HG03457 (cell line): ENCODE measurements around the gene MYRIP.
"Not testable (repeated sequence)": the region's sequence is repeated elsewhere in the genome, so short reads cannot be mapped to it uniquely, and the experiment has no call there.

Experiments
- ATAC-seq: cut with Tn5 transposase; IDR thresholded peaks from one replicate; pipeline ENCODE4 v1.9.1; 2021; ENCODE audit warnings: moderate number of reproducible peaks; ENCODE audit not compliant: unreplicated experiment

MYRIP gene

DNA sequence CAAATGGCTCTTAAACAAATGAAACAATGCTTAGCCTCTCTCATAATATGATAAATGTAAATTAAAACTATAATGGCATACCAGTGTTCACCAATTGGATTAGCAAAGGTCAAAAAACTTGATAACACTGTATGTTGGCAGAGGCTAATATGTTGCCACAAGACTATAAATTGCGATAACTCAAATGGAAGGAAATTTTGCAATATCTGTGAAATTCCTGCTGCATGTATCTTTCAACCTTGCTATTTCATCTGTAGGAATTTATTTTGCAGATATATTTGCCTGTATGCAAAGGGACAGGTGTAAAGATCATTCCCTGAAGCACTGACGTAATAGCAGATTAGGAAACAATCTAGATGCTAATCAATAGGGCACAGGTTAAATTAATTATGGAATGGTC lies 308.7 kb downstream of the MYRIP start:
- no peak for ATAC-seq

DNA sequence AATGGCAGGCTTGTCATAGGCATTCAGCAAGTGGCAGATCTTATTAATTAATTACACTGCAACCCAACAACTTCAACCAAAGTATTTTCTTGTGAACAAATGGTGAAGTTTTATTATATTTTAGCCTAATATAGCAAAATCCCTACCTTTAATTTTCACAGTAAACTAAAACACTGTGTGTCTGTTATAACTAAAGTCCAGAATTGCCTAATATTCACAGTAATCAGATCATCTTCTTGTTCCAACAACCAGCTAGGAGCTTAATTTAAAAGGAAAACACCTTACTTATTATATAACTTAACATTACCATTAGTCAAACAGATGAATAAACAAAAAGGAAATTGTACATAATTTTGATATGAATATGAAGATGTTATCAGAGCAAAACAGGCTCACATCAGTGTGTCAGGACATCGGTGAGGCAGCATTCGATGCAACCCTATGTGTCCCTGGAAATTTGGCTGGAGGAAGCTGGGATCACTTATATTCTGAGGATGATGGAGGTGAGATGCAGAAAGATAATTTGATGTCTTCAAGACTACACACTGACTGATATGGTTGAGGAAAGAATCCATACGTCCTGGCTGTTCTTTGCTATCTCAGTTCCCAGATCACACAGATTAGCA lies 310.8 kb downstream of the MYRIP start:
- no peak for ATAC-seq

DNA sequence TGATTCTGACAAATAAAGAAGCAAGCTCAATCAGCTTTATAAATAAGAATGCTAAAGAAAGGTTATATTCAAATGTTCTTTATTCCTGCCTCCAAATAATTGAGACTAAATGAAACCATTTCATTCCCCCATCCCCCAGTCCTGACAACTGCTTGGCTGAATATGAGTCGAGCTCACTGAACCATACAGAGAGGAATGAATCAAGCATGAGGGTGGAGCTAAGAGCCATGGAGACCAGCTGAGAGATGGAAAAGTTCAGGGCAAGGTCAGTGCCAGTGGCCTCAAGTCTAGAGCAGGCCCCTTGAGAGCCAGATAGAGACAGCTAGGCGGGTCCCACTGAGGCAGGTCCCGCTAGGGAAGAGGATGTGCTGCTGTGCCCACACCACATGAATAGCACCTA lies 311.4 kb downstream of the MYRIP start:
- no peak for ATAC-seq

DNA sequence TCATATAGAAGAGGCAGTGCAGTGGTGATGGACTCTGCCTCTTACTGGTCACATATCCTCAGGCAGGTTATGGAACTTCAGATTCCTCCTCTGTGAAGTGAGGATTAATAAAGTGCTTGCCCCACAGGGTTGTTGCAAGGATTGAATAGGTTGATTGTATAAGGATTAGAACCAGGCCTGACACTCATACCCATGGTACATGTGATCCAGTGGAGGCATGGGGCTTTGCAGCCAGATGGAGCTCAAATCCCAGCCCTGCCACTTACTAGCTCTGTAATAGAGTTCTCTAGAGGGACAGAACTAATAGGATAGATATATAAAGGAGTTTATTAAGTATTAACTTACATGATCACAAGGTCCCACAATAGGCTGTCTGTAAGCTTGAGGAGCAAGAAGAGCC lies 315.5 kb downstream of the MYRIP start:
- no peak for ATAC-seq

DNA sequence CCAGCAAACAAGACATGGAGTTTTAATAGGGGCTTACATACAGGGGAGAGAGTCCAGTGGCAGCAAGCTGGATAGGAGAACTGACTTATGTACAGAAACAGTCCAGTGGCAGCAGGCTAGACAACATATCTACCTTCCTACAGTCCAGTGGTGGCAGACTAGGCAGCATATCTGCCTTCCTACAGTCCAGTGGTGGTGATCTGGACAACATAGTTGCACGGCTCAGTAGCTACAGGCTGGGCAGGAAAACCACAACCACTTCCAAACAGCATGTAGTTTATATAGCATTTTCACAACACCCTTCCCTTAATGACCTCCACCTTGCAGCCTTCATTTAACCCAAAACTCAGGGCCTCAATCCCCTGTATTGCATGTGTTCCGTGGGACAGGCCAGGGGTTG lies 318.8 kb downstream of the MYRIP start:
- ATAC-seq, result no peak

DNA sequence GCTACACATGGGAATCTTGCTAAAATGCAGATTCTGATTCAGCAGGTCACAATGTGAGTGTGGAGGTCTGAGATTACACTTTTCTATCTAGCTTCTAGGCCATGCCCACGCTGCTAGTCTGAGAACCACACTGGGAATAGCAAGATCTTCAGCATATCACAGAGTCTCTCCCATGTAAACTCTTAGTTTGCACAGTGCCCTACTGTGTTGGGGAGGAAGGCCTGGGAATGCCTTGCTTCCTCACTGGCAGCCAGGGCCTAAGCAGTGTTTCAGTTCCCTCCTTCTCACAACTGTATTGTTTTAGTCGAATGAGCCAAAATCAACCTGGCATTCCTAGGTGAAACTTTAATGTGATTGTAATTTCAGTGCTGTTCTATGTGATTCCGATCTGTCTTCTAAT lies 320.1 kb downstream of the MYRIP start:
- ATAC-seq, result no peak

DNA sequence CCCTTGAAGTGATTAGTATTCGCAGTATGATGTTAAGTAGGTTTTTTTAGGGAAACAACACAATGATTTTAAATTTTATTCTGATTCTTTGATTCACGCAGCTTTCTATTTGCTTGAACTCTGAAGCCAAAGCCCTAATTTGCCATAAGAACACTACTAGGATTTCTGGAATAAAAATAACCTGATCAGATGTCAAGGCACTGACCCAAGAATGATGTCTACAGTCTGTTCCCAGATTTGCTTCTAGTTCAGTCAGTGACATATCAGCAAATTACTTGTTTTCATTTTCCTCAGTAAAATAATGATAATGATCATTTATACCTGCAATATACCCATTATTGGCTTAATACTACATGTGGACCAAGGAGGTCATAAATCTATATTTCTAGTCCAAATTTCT lies 320.6 kb downstream of the MYRIP start:
- ATAC-seq, result no peak

DNA sequence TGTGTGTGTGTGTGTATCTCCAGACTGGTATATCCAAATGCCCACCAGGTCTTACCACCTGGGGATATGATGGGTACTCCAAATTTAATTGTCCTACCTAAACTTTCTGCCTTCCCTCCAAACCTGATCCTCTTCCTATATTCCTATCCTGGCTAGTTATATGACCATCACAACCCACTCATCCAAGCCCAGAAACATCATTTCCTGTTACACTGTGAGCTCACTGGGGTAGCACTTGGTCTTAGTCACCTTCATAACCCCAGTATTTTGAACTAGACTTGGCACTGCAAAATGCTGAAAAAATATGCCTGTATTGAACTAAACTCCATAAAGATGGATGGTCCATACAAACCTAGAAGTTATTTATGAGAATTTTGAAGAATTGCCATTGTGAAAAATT lies 321.3 kb downstream of the MYRIP start:
- no peak for ATAC-seq

DNA sequence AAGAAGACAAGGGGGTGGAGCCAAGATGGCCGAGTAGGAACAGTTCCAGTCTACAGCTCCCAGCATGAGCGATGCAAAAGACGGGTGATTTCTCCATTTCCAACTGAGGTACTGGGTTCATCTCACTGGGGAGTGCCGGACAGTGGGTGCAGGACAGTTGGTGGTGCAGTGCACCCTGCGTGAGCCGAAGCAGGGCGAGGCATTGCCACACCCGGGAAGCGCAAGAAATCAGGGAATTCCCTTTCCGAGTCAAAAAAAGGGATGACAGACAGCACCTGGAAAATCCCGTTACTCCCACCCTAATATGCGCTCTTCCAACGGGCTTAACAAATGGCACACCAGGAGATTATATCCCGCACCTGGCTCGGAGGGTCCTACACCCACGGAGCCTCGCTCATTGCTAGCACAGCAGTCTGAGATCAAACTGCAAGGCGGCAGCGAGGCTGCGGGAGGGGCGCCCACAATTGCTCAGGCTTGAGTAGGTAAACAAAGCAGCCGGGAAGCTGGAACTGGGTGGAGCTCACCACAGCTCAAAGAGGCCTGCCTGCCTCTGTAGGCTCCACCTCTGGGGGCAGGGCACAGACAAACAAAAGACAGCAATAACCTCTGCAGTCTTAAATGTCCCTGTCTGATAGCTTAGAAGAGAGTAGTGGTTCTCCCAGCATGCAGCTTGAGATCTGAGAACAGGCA lies 324.6 kb downstream of the MYRIP start:
- ATAC-seq, result not testable (repeated sequence)

DNA sequence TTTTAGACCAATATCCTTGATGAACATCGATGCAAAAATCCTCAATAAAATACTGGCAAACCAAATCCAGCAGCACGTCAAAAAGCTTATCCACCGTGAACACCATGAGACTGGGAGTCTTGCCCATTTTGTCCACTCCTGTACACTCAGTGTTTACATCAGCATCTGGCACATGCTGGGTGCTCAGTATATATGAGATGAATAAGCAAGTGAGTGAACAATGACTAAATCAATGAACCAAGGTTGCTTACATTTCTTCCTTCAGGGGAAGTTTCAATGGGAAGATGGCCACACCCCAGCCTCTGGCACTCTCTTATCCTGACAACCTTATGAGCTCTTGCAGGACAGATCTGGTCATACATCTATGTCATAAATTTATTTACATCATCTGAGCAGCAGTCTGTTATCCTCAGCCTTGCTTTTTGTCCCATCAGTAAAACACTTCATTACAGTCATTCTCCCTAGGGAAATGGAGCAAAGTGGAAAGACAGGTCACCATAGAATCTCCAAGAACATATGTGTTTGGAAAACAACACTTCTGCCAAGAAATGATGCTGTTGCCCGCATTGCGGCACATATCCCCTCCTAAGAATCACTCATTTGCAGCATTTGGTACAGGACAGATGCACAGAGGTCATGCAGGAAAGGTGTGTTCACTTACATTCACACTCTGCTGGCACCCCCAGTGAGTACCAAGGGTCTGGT lies 328.3 kb downstream of the MYRIP start:
- ATAC-seq, result no peak

DNA sequence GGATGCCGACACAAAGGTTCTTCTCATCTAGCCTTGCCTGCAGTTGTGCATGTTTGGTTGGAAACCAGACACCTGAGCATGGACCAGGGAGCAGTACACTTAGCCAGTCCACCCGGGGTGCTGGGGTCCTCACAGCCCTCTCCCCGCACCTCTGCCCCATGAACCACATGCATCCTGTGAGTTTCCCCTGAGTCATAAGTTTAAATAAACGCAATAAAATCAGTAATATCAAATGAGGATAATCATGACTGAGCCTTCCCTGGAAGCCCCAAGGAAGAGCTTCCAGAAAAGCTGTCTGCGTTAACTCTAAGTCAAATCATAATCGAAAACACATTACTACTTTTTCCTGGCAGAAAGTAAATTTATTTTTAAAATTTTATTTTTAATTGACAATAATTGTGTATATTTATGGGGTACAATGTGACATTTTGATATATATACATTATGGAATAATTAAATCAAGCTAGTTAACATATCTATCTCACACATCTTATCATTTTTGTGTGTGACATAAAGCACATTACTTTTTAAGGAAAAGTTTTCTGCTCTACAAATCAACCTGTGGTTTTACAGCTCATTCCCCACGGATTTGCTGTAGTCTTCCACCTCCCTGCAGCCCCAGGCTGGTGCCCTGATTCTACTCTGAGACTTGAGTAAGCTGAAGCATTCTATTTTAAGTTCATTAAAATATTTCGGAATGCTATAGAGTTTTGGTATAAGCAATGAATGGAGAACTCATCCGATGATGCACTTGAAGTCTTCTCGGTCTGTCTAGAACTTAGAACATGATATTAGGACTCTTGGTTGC lies 334.1 kb downstream of the MYRIP start:
- ATAC-seq, result no peak

DNA sequence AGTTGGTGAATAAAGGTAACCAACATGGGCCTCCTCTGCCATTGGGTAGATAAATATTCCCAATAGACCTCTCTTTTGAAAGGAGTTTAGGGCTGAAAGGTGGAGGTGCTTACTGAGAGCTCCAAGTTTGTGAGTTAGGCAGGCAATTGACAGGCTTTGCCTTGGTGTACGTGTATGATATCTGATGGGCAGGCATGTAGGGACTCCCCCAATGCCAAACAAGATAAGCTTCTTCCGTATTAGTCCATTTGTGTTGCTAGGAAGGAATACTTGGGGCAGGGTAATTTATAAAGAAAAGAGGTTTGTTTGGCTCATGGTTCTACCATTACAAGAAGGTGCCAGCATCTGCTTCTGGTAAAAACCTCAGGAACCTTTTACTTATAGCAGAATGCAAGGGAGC lies 339.4 kb downstream of the MYRIP start:
- no peak for ATAC-seq

DNA sequence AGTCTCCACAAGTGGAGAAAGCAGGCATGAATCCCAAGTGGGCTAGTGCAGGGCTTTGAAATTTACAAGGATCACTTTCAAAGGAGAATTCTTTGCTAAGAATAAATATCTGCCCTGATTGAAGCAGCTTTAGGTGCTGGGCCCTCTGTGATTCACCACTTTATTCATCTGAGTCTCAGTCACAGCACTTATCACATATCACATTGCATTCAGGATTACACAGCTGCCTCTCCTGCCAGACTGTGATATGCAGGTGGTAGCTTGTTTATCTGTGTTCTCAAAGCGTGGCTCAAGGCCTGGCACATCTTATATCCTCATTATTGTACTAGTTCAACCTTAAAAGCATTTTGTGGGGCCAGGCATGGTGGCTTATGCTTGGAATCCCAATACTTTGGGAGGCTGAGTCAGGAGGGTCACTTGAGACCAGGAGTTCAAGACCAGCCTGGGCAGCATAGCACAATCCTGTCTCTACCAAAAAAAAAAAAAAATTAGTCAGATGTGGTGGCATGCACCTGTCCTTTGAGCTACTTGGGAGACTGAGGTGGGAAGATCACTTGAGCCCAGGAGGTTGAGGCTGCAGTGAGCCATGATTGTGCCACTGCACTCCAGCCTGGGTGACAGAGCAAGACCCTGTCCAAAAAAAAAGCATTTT lies 343.2 kb downstream of the MYRIP start:
- no peak for ATAC-seq

DNA sequence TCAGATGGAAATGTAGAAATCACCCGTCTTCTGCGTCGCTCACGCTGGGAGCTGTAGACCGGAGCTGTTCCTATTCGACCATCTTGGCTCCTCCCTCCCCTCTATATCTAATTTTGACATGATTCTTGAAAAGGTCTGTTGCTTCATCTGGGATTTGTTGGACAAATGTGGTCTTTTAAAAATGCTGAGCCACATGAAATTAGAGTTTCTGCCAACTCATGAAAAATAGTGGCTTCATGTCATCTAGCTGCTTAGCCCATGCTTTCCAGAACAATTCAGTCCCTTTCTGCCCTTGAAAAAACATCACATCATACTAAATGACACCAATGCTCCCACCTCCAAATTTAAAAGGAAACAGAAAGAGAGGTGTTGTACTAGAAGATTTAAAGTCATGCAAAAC lies 351.5 kb downstream of the MYRIP start:
- ATAC-seq, result no peak

DNA sequence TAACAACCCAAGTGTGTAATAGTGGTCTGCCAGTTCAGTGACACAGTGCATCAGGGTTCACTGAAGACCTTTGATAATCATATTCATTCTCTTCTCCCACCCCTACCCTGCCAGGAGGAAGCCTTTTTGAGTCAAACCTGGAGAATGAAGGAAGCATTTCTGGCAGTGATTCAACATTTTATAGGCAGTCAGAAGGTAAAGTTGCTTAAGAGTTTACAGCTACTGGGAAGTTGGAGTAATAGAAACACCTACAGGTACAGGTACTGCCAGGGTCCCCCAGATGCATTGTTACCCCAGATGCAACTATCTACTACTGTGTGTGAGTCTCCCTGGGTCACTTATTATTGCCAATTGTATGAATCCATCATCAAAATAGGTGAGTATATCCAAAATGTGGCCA lies 353.2 kb downstream of the MYRIP start:
- no peak for ATAC-seq

DNA sequence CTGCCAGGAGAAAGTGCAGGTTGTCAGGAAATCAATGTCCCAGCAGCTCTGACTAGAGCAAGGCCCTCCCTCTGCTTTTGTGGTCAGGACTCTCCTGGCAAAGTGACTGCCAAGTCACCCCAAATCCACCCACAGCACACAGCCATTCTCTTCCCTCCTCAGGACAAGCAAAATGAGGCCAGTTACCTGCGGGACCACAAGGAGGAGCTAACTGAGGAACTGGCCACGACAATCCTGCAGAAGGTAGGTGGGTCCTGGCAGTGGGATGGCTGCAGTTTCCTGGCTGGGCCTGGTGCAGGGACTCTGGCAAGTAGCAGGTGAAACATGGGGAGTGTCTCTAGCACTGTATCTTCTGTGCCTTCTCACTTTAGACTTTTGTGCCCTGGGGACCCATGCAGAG lies 357.6 kb downstream of the MYRIP start:
- ATAC-seq, result no peak

DNA sequence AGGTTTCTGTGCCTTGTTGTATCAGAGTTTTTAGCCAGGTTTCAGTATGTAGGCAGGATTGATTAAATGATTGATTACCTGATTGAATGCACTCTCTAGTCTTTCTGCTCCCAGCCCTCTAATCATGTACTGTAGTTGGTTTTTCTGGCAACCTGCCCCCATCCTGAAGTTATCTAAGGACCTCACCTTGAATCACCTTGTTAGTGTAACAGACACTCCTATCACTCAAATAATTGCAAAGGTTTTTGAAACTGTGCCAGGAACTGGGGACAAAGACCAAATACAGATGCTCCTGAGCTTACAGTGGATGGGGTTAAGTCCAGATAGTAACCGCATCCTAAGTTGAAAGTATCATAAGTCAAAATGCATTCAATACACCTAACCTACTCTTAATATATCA lies 358.5 kb downstream of the MYRIP start:
- ATAC-seq, result no peak

DNA sequence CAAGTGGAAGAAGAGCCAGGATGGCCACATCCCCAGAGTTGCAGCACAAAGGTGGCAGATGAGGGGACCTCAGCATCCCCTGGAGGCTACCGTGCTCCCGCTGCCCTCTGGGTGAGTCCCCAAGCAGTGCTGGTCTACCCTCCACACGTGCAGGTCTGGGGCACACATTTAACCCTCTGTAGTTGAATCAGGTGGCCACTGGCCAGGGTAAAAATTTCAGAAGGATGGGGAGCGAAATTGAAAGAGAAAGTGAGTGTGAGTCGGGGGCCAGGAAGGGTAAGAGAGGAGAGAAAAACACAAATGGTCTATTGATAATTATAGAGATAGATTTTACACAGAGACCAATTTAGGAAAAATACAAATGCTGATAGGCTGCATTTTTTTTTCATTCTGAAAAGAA lies 360.6 kb downstream of the MYRIP start:
- peak; percentile 29 for ATAC-seq

DNA sequence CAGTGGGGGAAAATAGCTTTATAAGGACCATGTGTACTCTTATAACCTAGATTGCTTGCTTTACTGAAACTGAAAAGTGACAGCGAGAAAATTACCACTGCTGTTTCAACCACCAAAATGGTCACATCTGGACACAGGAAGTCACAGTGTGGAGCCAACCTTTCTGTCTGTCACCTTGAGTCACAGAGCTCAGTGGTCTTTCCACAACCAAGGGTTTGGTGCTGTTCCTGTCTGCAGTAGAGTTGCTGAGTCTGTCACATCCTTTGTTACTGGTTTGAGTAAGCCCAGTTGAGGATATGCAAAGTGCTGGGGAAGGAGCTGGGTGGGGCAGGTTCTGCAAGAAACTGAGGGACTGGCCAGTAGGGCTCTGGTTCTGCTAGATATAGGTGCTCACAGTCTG lies 361.0 kb downstream of the MYRIP start:
- peak; percentile 94 for ATAC-seq

DNA sequence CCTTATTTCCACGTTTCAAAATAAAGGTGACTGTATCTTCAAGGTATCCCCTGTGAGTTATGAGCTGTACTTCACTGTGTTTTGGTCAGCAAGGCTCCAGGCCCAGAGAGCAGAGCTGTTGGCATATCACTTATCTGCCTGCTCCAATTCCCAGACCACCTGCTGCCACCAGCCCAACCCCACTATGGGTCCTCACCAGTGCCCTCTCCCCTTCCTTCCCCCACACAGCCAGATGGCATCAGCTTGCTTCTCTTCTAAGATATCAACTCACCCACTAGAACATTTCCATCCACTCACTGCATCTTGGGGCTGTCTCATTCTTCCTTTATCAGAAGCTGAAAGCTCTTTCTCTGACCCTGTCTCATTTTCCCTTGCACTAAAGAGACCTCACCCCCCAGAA lies 363.2 kb downstream of the MYRIP start:
- no peak for ATAC-seq

DNA sequence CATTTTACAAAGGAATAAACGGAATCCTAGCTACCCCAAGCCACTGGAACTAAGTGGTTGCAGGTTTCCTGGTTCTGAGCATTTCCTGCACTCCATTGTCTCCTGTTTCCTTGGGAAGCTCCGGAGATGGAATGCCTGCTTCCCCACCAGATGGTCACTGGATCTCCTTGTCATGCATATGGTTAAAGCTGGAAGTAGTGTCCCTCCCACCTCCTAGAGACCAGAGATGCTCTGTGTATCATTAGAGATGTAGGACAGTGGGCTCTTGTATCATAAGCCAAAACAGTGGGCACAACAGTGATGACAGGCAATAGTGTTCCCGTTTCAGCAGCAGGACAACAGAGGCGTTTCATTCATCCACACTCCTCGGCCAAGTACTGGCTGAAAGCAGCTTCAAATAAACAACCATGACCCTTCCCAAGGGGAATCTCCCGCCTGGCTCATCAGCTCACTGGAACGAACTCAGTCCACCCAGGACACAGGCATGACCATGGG lies 363.9 kb downstream of the MYRIP start:
- no peak for ATAC-seq
